Vagina (tissue), 2 donors: ENCODE data around the gene PEPD.

Source experiments
- CTCF ChIP-seq, 3 experiments: fragments of 450-650 bp in 2 of 3; fragments of 200-600 bp in 1 of 3; sonication (generic) in 1 of 3; IDR thresholded peaks; one replicate each; pipeline ENCODE4 v1.5.1; 2017 to 2019; ENCODE audit warnings: antibody characterized with exemption in 3 of 3, mild to moderate bottlenecking in 2 of 3, moderate library complexity in 2 of 3
- POLR2A ChIP-seq, 2 donors: fragments of 450-650 bp; IDR thresholded peaks; one replicate each; pipeline ENCODE4 v1.6.1; 2017; ENCODE audit warnings: antibody characterized with exemption in 2 of 2, mild to moderate bottlenecking in 2 of 2, moderate library complexity in 2 of 2
- POLR2AphosphoS5 ChIP-seq, 2 donors: sonication (generic); formaldehyde crosslinking; IDR thresholded peaks; one replicate each; pipeline ENCODE4 v1.9.0; 2017; ENCODE audit warnings: antibody characterized with exemption in 2 of 2, mild to moderate bottlenecking in 2 of 2, low read depth in 1 of 2; ENCODE audit not compliant: insufficient read depth in 1 of 2

GRCh38 chr19:33461256-33462111, 60.1 kb downstream of the PEPD start:
- TF ChIP-seq CTCF (IDR thresholded peaks at IDR 0.05) (no peak), POLR2A (IDR thresholded peaks at IDR 0.05) (no peak), POLR2AphosphoS5 (IDR thresholded peaks at IDR 0.05; ENCODE audit: insufficient read depth in 1 of 2, low read depth in 1 of 2) (no peak)
